GM10847 (cell line): ENCODE data around the gene KRTDAP.

Experiments
- POLR2A ChIP-seq: IDR thresholded peaks from 2 replicates; pipeline ENCODE4 v1.6.1; 2011; ENCODE audit not compliant: insufficient read length; ENCODE audit errors: extremely low read depth

KRTDAP gene

DNA sequence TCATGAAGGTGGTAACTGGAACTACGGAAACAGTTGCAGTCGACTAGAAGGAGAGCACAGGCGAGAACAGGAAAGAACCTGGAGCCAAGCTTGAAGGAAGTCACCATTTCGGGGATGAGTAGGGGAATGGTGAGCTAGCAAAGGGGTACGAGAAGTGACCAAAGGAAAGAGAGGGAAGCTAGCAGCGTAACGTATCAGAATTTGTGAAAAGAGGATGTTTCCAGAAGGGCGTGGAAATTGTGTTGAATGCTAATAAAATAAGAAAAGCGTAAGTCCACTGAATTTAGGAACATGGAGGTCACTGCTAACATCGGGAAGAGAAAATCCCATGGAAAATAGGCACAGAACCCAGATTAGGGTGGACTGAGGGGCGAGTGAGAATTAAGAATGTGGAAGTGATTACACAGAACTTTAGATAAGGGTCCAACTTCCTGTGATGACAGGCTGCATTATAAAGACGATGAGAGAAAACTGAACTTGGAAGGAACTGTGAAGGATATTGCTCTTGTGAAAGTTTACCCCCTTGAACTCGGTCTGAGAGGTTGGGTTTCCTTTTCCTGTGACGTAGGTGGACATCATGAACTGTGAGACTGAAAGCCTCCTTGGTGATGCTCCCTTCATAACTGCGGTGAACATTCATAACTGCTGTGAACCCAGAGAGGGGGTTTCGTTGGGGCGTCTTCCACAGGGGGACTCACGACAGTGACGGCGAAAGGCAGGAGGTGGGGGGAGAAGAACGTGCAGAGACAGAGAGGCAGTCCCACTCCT lies 44.3 kb downstream of the KRTDAP start:
- TF ChIP-seq POLR2A, result no peak

DNA sequence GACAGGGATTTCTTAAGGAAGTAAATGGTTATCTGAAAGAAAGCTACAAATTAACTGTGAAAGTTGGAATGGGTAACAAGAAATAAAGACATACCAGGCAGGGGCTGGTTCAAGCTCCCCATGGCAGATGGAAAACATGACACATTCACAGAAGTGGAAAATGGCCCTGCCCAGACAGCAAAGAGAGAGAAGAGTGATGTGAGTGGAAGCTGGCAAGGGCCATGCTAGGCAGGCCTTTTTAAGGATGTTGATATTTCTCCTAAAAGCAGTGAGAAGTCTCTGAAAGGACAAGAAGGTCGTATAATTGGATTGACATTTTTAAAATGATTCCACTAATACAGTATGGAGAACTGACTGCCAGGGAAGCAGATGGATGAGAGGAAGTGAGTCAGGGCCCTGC lies 45.5 kb downstream of the KRTDAP start:
- TF ChIP-seq POLR2A, result no peak

- no peak for TF ChIP-seq POLR2A
Observed at GRCh38 chr19:35442091-35442490, 48.2 kb downstream of the KRTDAP start.

DNA sequence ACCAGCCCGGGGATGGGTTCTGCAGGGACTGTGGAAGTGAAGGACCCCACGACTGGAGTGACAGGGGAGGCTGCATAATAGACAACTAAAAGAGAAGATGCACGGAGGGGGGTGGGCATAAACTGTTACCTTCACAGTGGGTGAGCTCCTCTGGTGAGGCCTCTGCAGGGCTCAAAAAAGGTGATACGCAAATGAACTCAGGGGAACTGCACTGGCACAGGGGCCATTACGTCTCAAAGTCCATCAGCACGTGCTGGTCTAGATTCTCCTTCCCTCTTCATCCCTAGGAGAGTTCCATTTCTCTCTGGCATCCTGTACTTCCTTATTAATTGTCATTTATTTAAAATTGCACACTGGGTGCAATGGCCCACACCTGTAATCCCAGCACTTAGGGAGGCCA lies 50.3 kb downstream of the KRTDAP start:
- no peak for TF ChIP-seq POLR2A

GRCh38 chr19:35438527-35438926 lies 51.7 kb downstream of the KRTDAP start:
- TF ChIP-seq POLR2A, result no peak

DNA sequence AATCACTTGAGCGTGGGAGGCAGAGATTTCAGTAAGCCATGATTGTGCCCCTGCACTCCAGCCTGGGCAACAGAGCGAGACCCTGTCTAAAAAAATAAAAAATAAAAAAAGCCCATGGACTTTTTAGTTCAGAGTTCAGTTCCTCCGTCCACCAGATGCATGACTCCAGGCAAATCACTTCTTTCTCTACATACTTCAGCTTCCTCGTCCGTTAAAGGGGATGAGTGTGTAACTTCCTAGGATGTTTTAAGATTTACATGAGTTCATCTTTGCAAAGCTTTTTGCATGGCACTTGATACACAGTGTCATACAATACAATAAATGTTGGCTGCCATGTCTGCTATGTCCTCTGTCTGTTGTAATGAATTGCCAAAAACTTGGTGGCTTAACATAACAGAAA lies 52.2 kb downstream of the KRTDAP start:
- no peak for TF ChIP-seq POLR2A

DNA sequence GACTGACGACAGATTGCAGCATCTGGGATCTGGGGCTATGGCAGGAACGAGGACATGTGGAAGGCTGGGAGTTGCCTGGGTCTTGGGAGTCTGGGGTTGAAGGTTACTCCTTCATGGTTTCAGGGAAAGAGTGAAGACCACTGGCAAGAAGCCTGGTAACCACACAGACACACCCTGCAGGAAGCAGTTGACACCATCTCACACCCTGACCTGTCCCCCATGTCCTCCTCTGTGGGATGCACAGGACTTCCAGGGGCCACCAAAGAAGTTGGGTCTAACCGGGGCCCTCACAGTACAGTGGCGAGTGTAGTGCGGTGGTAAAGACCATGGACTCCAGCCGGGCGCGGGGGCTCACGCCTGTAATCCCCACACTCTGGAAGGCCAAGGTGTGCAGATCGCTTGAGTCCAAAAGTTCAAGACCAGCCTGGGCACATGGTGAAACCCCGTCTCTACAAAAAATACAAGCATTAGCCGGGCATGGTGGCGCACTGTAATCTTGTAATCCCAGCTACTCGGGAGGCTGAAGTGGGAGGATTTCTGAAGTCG lies 52.8 kb downstream of the KRTDAP start:
- TF ChIP-seq POLR2A, result no peak
